CD14-positive monocyte (primary cell): ENCODE results near the gene CDAN1. TPM values are rescaled to one million over a fixed set of nuclear protein-coding genes. Genes with fewer than 3 reads are reported as not detected.

ENCODE experiments used
- DNase-seq, 3 donors: peaks; one replicate each; pipeline ENCODE4 v3.0.0-alpha.2; 2011 to 2022
- H2AFZ ChIP-seq: 2 replicates; pipeline ENCODE4 v1.6.0; 2012; ENCODE audit warnings: mild to moderate bottlenecking, low read depth, low read length, inconsistent platforms; ENCODE audit not compliant: insufficient read depth, poor library complexity, severe bottlenecking
- H3K27ac ChIP-seq, 2 donors: 1 replicate in 1 of 2; 2 replicates in 1 of 2; pipeline ENCODE4 v1.5.1; 2012 to 2013; ENCODE audit warnings: low read length in 2 of 2, control low read depth in 1 of 2, inconsistent platforms in 1 of 2, low read depth in 1 of 2, mild to moderate bottlenecking in 1 of 2
- H3K27me3 ChIP-seq, 2 donors: one replicate each; pipeline versions ENCODE4 v1.6.0 to v1.6.1; 2011 to 2013; ENCODE audit warnings: low read length in 2 of 2; ENCODE audit not compliant: control insufficient read depth in 2 of 2, insufficient read depth in 2 of 2
- H3K36me3 ChIP-seq, 2 donors: replicated peaks in 1 of 2; 1 replicate in 1 of 2; 2 replicates in 1 of 2; pipeline versions ENCODE4 v1.5.1 to v1.6.1; 2012 to 2013; ENCODE audit warnings: low read length in 2 of 2, control low read depth in 1 of 2, inconsistent platforms in 1 of 2, mild to moderate bottlenecking in 1 of 2; ENCODE audit not compliant: insufficient read depth in 2 of 2, control insufficient read depth in 1 of 2
- H3K4me1 ChIP-seq, 2 donors: 1 replicate in 1 of 2; 2 replicates in 1 of 2; pipeline versions ENCODE4 v1.5.1 to v1.6.1; 2012 to 2013; ENCODE audit warnings: low read length in 2 of 2, control low read depth in 1 of 2, inconsistent platforms in 1 of 2, mild to moderate bottlenecking in 1 of 2, moderate library complexity in 1 of 2; ENCODE audit not compliant: insufficient read depth in 2 of 2, control insufficient read depth in 1 of 2
- H3K4me2 ChIP-seq: replicated peaks from 2 replicates; pipeline ENCODE3; 2012; ENCODE audit warnings: low read length, moderate library complexity, mild to moderate bottlenecking; ENCODE audit not compliant: poor library complexity, severe bottlenecking; ENCODE audit errors: extremely low read depth
- H3K4me3 ChIP-seq, 3 experiments: fragments of 200-600 bp in 1 of 3; sonication (generic) in 1 of 3; replicated peaks in 1 of 3; 1 replicate in 2 of 3; 2 replicates in 1 of 3; pipeline ENCODE4 v1.5.1; 2011 to 2013; ENCODE audit warnings: low read length in 3 of 3, mild to moderate bottlenecking in 3 of 3, control low read depth in 2 of 3, low read depth in 2 of 3, inconsistent platforms in 1 of 3, moderate library complexity in 1 of 3
- H3K79me2 ChIP-seq: 2 replicates; pipeline ENCODE4 v1.6.0; 2012; ENCODE audit warnings: mild to moderate bottlenecking, control low read depth, inconsistent platforms, low read length, moderate library complexity; ENCODE audit not compliant: insufficient read depth
- H3K9ac ChIP-seq: 2 replicates; pipeline ENCODE4 v1.6.0; 2017; ENCODE audit warnings: low read length, mild to moderate bottlenecking; ENCODE audit not compliant: insufficient read depth, poor library complexity, severe bottlenecking
- H3K9me3 ChIP-seq, 2 donors: replicated peaks in 1 of 2; 1 replicate in 1 of 2; 2 replicates in 1 of 2; pipeline versions ENCODE4 v1.5.1 to v1.6.1; 2012 to 2013; ENCODE audit warnings: low read length in 2 of 2, control low read depth in 1 of 2; ENCODE audit not compliant: control insufficient read depth in 1 of 2, insufficient read depth in 1 of 2
- H4K20me1 ChIP-seq: 2 replicates; pipeline ENCODE4 v1.6.0; 2012; ENCODE audit warnings: mild to moderate bottlenecking, low read length, control low read depth, moderate library complexity; ENCODE audit not compliant: insufficient read depth
- H3K27ac Mint-ChIP-seq, 7 donors: one replicate each; pipeline ENCODE4 v1.8.0; 2020; ENCODE audit warnings: mild to moderate bottlenecking in 7 of 7, mixed read lengths in 7 of 7, moderate library complexity in 6 of 7, inconsistent platforms in 2 of 7
- H3K27me3 Mint-ChIP-seq, 3 donors: one replicate each; pipeline ENCODE4 v1.8.0; 2021 to 2022; ENCODE audit warnings: low read depth in 3 of 3, mild to moderate bottlenecking in 3 of 3, mixed read lengths in 3 of 3, moderate library complexity in 3 of 3, inconsistent platforms in 1 of 3
- H3K36me3 Mint-ChIP-seq, 2 donors: one replicate each; pipeline ENCODE4 v1.8.0; 2020; ENCODE audit warnings: mixed read lengths in 2 of 2, inconsistent platforms in 1 of 2, mild to moderate bottlenecking in 1 of 2
- H3K4me1 Mint-ChIP-seq: one replicate; pipeline ENCODE4 v1.8.0; 2020; ENCODE audit warnings: mild to moderate bottlenecking, mixed read lengths
- H3K4me3 Mint-ChIP-seq, 2 donors: one replicate each; pipeline ENCODE4 v1.8.0; 2020; ENCODE audit warnings: mild to moderate bottlenecking in 2 of 2, mixed read lengths in 2 of 2, moderate library complexity in 1 of 2
- H3K9me3 Mint-ChIP-seq, 7 donors: one replicate each; pipeline ENCODE4 v1.8.0; 2020 to 2022; ENCODE audit warnings: mixed read lengths in 7 of 7, mild to moderate bottlenecking in 6 of 7, moderate library complexity in 6 of 7, inconsistent platforms in 2 of 7
- CTCF ChIP-seq: fragments of 200-600 bp; IDR thresholded peaks from one replicate; pipeline ENCODE4 v1.8.0; 2022; ENCODE audit warnings: antibody characterized with exemption, mild to moderate bottlenecking
- WGBS: methylation state at CpG from one replicate; pipeline ENCODE4 v1.1.5; 2013; ENCODE audit warnings: missing lambda C conversion rate; ENCODE audit not compliant: insufficient coverage; 5-methylcytosine and 5-hydroxymethylcytosine counted together
- intact Hi-C, 2 donors: fragments of 100-400 bp; cut with micrococcal nuclease; formaldehyde crosslinking; loops; one replicate each; pipeline versions ENCODE4 v1.15.0 to v1.15.1; 2023
- polyA plus RNA-seq, 3 donors: library from polyadenylated mRNA; depleted of rRNA in 1 of 3; unstranded in 2 of 3; stranded (reverse) in 1 of 3; fragments of 300-500 nt in 2 of 3; fragments of >200 nt in 1 of 3; fragmentation: Illumina TruSeq in 2 of 3; gene quantifications; 1 replicate in 2 of 3; 2 replicates in 1 of 3; pipeline ENCODE4 v1.2.3, GENCODE V29; 2012 to 2021

CDAN1 gene
- polyA plus RNA-seq, 3 donors, result 1.1 to 6.3 (median 2.2) TPM

- Histone ChIP-seq H3K79me2 (no peaks in the 10 kb centered on the region), H3K4me1 (no peaks in the 10 kb centered on the region), H3K9ac (no peak overlapping the region), H3K36me3 (peaks cover 11 to 48% of the 10 kb centered on the region in 2 donors), H2AFZ (no peak overlapping the region), H4K20me1 (no peaks in the 10 kb centered on the region), H3K4me3 (no peak overlapping the region), H3K4me2 (no peak overlapping the region), H3K27me3 (no peaks in the 10 kb centered on the region), H3K9me3 (no peaks in the 10 kb centered on the region), H3K27ac (no peak overlapping the region)
- TF ChIP-seq CTCF, result no peak
- no peaks in the 10 kb centered on the region for H3K9me3 Mint-ChIP-seq
- intact Hi-C loops, result no loop called here
- peaks cover 28 to 30% of the 10 kb centered on the region in 2 donors for H3K36me3 Mint-ChIP-seq
- no peak overlapping the region for H3K27ac Mint-ChIP-seq
- no peaks in the 10 kb centered on the region for H3K27me3 Mint-ChIP-seq
- WGBS, result 100% methylated on average over 1 of the region's 2 CpGs
- DNase-seq, result no peak
- no peak overlapping the region for H3K4me3 Mint-ChIP-seq
- peaks cover 7% of the 10 kb centered on the region for H3K4me1 Mint-ChIP-seq
Measured at GRCh38 chr15:42785569-42785968, 48.6 kb upstream of the CDAN1 start.

- no CpG with 5 or more reads among the region's 1 CpG for WGBS
- Mint-ChIP-seq H3K9me3 (no peaks in the 10 kb centered on the region), H3K4me3 (no peak overlapping the region), H3K27me3 (no peaks in the 10 kb centered on the region), H3K4me1 (peaks cover 7% of the 10 kb centered on the region), H3K36me3 (peaks cover 32 to 35% of the 10 kb centered on the region in 2 donors), H3K27ac (peak overlapping the region in 2 of 7 donors; percentile 10 to 20)
- Histone ChIP-seq H3K9ac (no peak overlapping the region), H2AFZ (no peak overlapping the region), H3K79me2 (no peaks in the 10 kb centered on the region), H3K4me1 (no peaks in the 10 kb centered on the region), H3K27ac (no peak overlapping the region), H3K9me3 (no peaks in the 10 kb centered on the region), H4K20me1 (no peaks in the 10 kb centered on the region), H3K4me2 (no peak overlapping the region), H3K4me3 (no peak overlapping the region), H3K36me3 (peaks cover 11 to 45% of the 10 kb centered on the region in 2 donors), H3K27me3 (no peaks in the 10 kb centered on the region)
- intact Hi-C loops, result no loop called here
- DNase-seq, result no peak
- no peak for TF ChIP-seq CTCF
Measured at GRCh38 chr15:42784705-42785104, 47.8 kb upstream of the CDAN1 start.
